Common myeloid progenitor, CD34-positive (primary cell): ENCODE measurements around the gene SLC8A2.

ENCODE experiments used
- CTCF ChIA-PET: fragments of 350-600 bp; sonication (Branson Sonifier 250); formaldehyde crosslinking; loops from one replicate; lab custom pipeline; 2021; ENCODE audit warnings: antibody characterized with exemption; lab: Charles Lee
- POLR2A ChIA-PET: fragments of 350-600 bp; sonication (Branson Sonifier 250); formaldehyde crosslinking; loops from one replicate; lab custom pipeline; 2021; ENCODE audit warnings: antibody characterized with exemption; lab: Charles Lee
- DNase-seq, 3 donors: peaks; one replicate each; pipeline versions ENCODE4 v3.0.0 to v3.0.0-alpha.2; 2013
- H3K27ac ChIP-seq, 2 experiments: 1 replicate in 1 of 2; 2 replicates in 1 of 2; pipeline ENCODE4 v1.7.0; 2013; ENCODE audit warnings: inconsistent platforms in 2 of 2, low read length in 2 of 2, mild to moderate bottlenecking in 2 of 2, low read depth in 1 of 2, moderate library complexity in 1 of 2; ENCODE audit not compliant: severe bottlenecking in 2 of 2, insufficient read depth in 1 of 2, poor library complexity in 1 of 2
- H3K27me3 ChIP-seq, 5 experiments: replicated peaks in 2 of 5; 1 replicate in 3 of 5; 2 replicates in 2 of 5; pipeline versions ENCODE4 v1.6.1 to v1.7.0; 2013; ENCODE audit warnings: low read length in 4 of 5, mild to moderate bottlenecking in 2 of 5, moderate library complexity in 2 of 5, inconsistent platforms in 1 of 5; ENCODE audit not compliant: insufficient read depth in 5 of 5, control insufficient read depth in 4 of 5
- H3K36me3 ChIP-seq, 4 experiments: 1 replicate in 2 of 4; 2 replicates in 2 of 4; pipeline versions ENCODE4 v1.6.1 to v1.7.0; 2013; ENCODE audit warnings: low read length in 3 of 4, control low read depth in 1 of 4, mild to moderate bottlenecking in 1 of 4; ENCODE audit not compliant: control insufficient read depth in 4 of 4, insufficient read depth in 4 of 4
- H3K4me1 ChIP-seq, 4 experiments: 1 replicate in 3 of 4; 2 replicates in 1 of 4; pipeline versions ENCODE4 v1.6.1 to v1.7.1; 2013; ENCODE audit warnings: low read length in 3 of 4, mild to moderate bottlenecking in 3 of 4, control low read depth in 1 of 4, inconsistent platforms in 1 of 4, moderate library complexity in 1 of 4; ENCODE audit not compliant: control insufficient read depth in 4 of 4, insufficient read depth in 4 of 4; ENCODE audit errors: control extremely low read depth in 1 of 4
- H3K4me3 ChIP-seq, 7 experiments: 1 replicate in 4 of 7; 2 replicates in 3 of 7; pipeline versions ENCODE4 v1.5.1 to v1.7.0; 2013; ENCODE audit warnings: mild to moderate bottlenecking in 7 of 7, low read length in 6 of 7, moderate library complexity in 6 of 7, inconsistent platforms in 2 of 7, low read depth in 2 of 7, control low read depth in 1 of 7; ENCODE audit not compliant: insufficient read depth in 4 of 7, control insufficient read depth in 1 of 7; ENCODE audit errors: extremely low read depth in 1 of 7
- H3K9me3 ChIP-seq, 5 experiments: 1 replicate in 4 of 5; 2 replicates in 1 of 5; pipeline versions ENCODE4 v1.6.1 to v1.7.1; 2013; ENCODE audit warnings: low read length in 4 of 5, mild to moderate bottlenecking in 2 of 5, inconsistent platforms in 1 of 5, low read depth in 1 of 5, moderate library complexity in 1 of 5; ENCODE audit not compliant: control insufficient read depth in 4 of 5, insufficient read depth in 2 of 5; ENCODE audit errors: control extremely low read depth in 1 of 5
- WGBS: methylation state at CpG from one replicate; pipeline ENCODE4 v1.1.5; 2013; ENCODE audit not compliant: insufficient coverage; 5-methylcytosine and 5-hydroxymethylcytosine counted together

The SLC8A2 gene

DNA sequence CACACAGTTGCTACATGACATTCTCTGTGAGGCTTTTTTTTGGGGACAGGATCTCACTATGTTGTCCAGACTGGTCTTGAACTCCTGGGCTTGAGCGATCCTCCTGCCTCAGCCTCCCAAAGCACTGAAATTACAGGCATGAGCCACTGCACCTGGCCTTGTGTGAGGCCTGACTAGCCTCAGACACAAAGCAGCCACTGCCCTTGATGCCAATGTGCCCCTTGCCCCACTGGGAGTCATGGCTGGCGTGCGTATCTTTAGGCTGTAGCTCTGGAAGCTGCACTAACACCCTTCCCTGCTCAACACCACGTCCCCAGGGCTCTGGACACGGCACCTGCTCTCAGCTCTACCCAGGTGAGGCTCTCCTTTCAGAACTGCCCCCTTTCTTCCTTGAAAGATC lies 26.9 kb upstream of the SLC8A2 start:
- CTCF ChIA-PET = interaction anchor here (1.0 to 3.8 kb wide), 2 partner anchors 9 kb away, joined by 5 to 17 read pairs; no protein-coding TSS in a partner anchor
- H3K27me3 ChIP-seq = no peaks in the 10 kb centered on the region
- no peak for DNase-seq
- H3K4me3 ChIP-seq = no peak overlapping the region
- 100% methylated on average over 5 of the region's 5 CpGs for WGBS
- POLR2A ChIA-PET = no interaction called here
- H3K27ac ChIP-seq = peak overlapping the region in 1 of 2 experiments; percentile 25
- H3K9me3 ChIP-seq = no peaks in the 10 kb centered on the region
- peaks cover 4 to 30% (median 23%) of the 10 kb centered on the region in 4 experiments for H3K4me1 ChIP-seq
- H3K36me3 ChIP-seq = peaks cover 2 to 85% (median 46%) of the 10 kb centered on the region in 4 experiments

GRCh38 chr19:47497821-47498520 lies 26.3 kb upstream of the SLC8A2 start:
- Histone ChIP-seq H3K27ac (no peak overlapping the region), H3K36me3 (peaks cover 2 to 85% (median 41%) of the 10 kb centered on the region in 4 experiments)
- WGBS = 97% methylated on average over 11 of the region's 14 CpGs

DNA sequence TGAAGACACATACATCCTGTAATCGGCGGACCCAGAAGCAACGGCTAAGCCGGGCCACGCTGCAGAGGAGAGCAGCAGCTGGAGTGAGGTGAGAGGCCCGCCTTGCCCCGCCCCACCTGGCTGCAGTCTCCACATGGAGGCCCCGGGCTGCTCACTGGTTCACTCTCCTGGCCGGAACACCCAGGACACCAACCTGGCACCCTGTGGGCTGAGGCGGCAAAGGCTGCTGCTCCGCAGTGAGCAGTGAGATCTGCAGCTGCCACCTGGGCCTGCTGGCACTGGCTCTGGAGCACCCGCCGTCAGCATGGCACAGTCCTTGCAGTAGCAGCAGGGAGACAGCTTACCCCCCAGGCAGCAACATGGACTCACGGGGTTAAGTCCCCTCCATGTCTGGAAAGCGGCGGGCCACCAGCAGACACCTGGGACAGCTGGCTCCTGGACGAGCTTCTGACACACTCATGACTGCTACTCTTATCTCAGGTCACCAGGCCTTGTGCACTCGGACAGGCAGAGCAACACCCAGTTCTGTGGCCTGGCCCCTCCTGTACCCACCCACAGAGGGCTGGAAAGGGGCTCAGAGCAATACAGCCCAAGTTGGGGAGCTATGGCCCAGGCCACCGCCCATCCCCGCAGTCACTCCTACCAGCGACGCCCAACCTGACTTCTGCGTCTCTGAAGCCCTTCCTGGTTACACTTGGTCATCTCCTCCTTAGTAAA lies 25.5 kb upstream of the SLC8A2 start:
- Histone ChIP-seq H3K27me3 (no peaks in the 10 kb centered on the region), H3K4me3 (no peak overlapping the region), H3K9me3 (no peaks in the 10 kb centered on the region), H3K36me3 (peaks cover 2 to 85% (median 39%) of the 10 kb centered on the region in 4 experiments), H3K27ac (no peak overlapping the region), H3K4me1 (peaks cover 4 to 43% (median 36%) of the 10 kb centered on the region in 4 experiments)
- CTCF ChIA-PET = interaction anchor here (0.5 to 3.8 kb wide), 4 partner anchors 10 to 152 kb away, joined by 3 to 17 read pairs (median 5); partner anchors contain the start of gene NAPA
- POLR2A ChIA-PET = no interaction called here
- DNase-seq = peak in 1 of 3 donors; percentile 36
- 93% methylated on average over 23 of the region's 23 CpGs for WGBS

More at GRCh38 chr19:47497821-47498520, 26.3 kb upstream of the SLC8A2 start:
- Histone ChIP-seq H3K4me1 (peaks cover 4 to 36% (median 28%) of the 10 kb centered on the region in 4 experiments), H3K27me3 (no peaks in the 10 kb centered on the region), H3K9me3 (no peaks in the 10 kb centered on the region), H3K4me3 (no peak overlapping the region)
- CTCF ChIA-PET = interaction anchor here (0.5 to 3.8 kb wide), 3 partner anchors 10 to 151 kb away, joined by 3 to 17 read pairs (median 7); no protein-coding TSS in a partner anchor
- no peak for DNase-seq
- POLR2A ChIA-PET = no interaction called here

GRCh38 chr19:47495478-47496372 lies 24.0 kb upstream of the SLC8A2 start:
- ChIA-PET POLR2A (no interaction called here), CTCF (interaction anchor here (0.9 to 3.8 kb wide), 6 partner anchors 8 to 67 kb away, joined by 3 to 17 read pairs (median 6); partner anchors contain the start of genes KPTN and NAPA)
- Histone ChIP-seq H3K36me3 (peaks cover 2 to 88% (median 38%) of the 10 kb centered on the region in 4 experiments), H3K27ac (no peak overlapping the region), H3K27me3 (no peaks in the 10 kb centered on the region), H3K4me3 (no peak overlapping the region), H3K4me1 (peaks cover 4 to 58% (median 51%) of the 10 kb centered on the region in 4 experiments), H3K9me3 (no peaks in the 10 kb centered on the region)
- WGBS = 77% methylated on average over 14 of the region's 17 CpGs
- no peak for DNase-seq

DNA sequence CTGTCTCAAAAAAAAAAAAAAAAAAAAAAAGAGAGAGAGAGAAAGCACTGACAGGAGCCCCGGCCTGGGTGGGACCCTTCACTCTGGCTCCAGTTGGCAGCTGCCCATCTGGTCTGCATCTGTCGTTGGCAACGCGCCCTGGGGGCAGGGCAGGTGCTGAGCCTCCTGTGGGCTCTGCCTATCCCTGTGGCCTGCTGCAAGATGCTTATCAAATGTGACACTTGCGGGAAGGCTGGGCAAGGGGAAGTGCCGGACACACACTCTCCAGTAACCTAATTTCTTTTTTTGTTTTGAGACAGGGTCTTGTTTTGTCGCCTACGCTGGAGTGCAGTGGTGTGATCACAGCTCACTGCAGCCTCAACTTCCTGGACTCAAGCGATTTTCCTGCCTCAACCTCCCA lies 23.0 kb upstream of the SLC8A2 start:
- WGBS = 21% methylated on average over 6 of the region's 9 CpGs
- Histone ChIP-seq H3K9me3 (no peaks in the 10 kb centered on the region), H3K27me3 (no peaks in the 10 kb centered on the region), H3K4me3 (peak overlapping the region in 1 of 7 experiments; percentile 19), H3K36me3 (peaks cover 2 to 88% (median 36%) of the 10 kb centered on the region in 4 experiments), H3K4me1 (peaks cover 4 to 61% (median 51%) of the 10 kb centered on the region in 4 experiments), H3K27ac (peak overlapping the region in 1 of 2 experiments; percentile 60)
- ChIA-PET POLR2A (no interaction called here), CTCF (interaction anchor here (1.3 to 3.8 kb wide), 4 partner anchors 11 to 66 kb away, joined by 4 to 17 read pairs (median 8); partner anchors contain the start of gene KPTN)
- DNase-seq = peak in 1 of 3 donors; percentile 46

DNA sequence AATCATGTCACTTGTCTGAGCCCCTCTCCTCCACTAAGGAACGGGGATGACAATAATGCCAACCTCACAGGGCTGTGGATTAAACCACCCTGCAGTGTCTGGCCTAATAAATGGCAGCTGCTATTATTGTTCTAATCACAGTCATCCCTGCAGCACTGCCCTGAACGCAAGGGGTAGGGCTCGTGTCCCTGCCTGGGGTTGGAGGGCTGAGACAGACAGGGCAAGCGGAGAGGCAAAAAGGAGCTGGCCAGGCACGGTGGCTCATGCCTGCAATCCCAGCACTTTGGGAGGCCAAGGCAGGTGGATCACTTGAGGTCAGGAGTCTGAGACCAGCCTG lies 22.5 kb upstream of the SLC8A2 start:
- Histone ChIP-seq H3K4me1 (peaks cover 4 to 65% (median 57%) of the 10 kb centered on the region in 4 experiments), H3K36me3 (peaks cover 2 to 88% (median 36%) of the 10 kb centered on the region in 4 experiments), H3K9me3 (no peaks in the 10 kb centered on the region), H3K27me3 (no peaks in the 10 kb centered on the region), H3K4me3 (no peak overlapping the region), H3K27ac (no peak overlapping the region)
- 98% methylated on average over 5 of the region's 5 CpGs for WGBS
- no peak for DNase-seq
- ChIA-PET POLR2A (no interaction called here), CTCF (interaction anchor here (1.5 to 2.8 kb wide), 2 partner anchors 10 to 56 kb away, joined by 4 to 12 read pairs; partner anchors contain the start of gene KPTN)
